A549 (cell line): ENCODE data around the gene METTL14.

Source experiments
- ESRRA ChIP-seq: fragments of 150-350 bp; IDR thresholded peaks from 2 replicates; pipeline ENCODE4 v1.6.1; 2014; ENCODE audit warnings: mild to moderate bottlenecking, low read length, borderline replicate concordance
- POLR2A ChIP-seq: IDR thresholded peaks from 2 replicates; pipeline ENCODE4 v1.6.1; 2012; ENCODE audit warnings: mild to moderate bottlenecking, low read length
- TF ChIP-seq, protein P1 (sequence below): fragments of >200 bp; sonication (Bioruptor Twin); formaldehyde crosslinking; IDR thresholded peaks from 3 replicates; pipeline ENCODE4 v1.5.1; 2016
- TF ChIP-seq, protein P2 (sequence below): IDR thresholded peaks from 2 replicates; pipeline ENCODE4 v1.6.1; 2012

DNA sequence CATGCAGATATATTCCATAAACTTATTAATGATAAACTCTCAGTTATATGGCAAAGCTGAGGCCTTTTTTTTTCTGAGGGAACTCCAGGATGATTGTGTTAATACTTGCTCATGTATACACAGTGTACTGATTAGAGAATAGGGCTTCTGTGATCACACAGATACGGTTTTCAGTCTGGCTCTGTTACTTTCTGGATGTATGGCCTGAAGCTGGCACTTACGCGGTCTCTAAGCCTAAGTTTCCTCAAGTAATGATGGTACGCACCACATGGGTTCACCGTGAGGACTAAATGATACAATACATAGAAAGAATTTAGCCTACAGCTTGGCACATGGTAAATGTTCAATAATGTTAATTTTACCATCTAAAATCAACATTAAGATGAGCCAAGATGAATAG, 77.0 kb downstream of the METTL14 start:
- TF ChIP-seq, protein P1, sequence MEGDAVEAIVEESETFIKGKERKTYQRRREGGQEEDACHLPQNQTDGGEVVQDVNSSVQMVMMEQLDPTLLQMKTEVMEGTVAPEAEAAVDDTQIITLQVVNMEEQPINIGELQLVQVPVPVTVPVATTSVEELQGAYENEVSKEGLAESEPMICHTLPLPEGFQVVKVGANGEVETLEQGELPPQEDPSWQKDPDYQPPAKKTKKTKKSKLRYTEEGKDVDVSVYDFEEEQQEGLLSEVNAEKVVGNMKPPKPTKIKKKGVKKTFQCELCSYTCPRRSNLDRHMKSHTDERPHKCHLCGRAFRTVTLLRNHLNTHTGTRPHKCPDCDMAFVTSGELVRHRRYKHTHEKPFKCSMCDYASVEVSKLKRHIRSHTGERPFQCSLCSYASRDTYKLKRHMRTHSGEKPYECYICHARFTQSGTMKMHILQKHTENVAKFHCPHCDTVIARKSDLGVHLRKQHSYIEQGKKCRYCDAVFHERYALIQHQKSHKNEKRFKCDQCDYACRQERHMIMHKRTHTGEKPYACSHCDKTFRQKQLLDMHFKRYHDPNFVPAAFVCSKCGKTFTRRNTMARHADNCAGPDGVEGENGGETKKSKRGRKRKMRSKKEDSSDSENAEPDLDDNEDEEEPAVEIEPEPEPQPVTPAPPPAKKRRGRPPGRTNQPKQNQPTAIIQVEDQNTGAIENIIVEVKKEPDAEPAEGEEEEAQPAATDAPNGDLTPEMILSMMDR = no peak
- TF ChIP-seq, protein P2, sequence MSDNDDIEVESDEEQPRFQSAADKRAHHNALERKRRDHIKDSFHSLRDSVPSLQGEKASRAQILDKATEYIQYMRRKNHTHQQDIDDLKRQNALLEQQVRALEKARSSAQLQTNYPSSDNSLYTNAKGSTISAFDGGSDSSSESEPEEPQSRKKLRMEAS = no peak
- TF ChIP-seq ESRRA (no peak), POLR2A (no peak)
